WTC11 (cell line): ENCODE data around the gene ZDHHC22.

Experiments
- ATF1 ChIP-seq: sonication (generic); formaldehyde crosslinking; IDR thresholded peaks from 2 replicates; pipeline ENCODE4 v1.8.1; 2023; ENCODE audit warnings: mild to moderate bottlenecking, moderate library complexity, missing genetic modification reagents
- CREM ChIP-seq: sonication (generic); formaldehyde crosslinking; IDR thresholded peaks from 2 replicates; pipeline ENCODE4 v1.8.1; 2022; ENCODE audit warnings: mild to moderate bottlenecking, missing genetic modification reagents, moderate library complexity
- ELF4 ChIP-seq: sonication (generic); formaldehyde crosslinking; IDR thresholded peaks from 2 replicates; pipeline ENCODE4 v1.8.1; 2022; ENCODE audit warnings: low read depth, mild to moderate bottlenecking, moderate library complexity, missing genetic modification reagents
- KAT7 ChIP-seq: sonication (generic); formaldehyde crosslinking; IDR thresholded peaks from 2 replicates; pipeline ENCODE4 v1.8.1; 2023; ENCODE audit warnings: missing genetic modification reagents, mild to moderate bottlenecking, borderline replicate concordance
- NFYB ChIP-seq: sonication (generic); formaldehyde crosslinking; conservative IDR thresholded peaks from 2 replicates; pipeline ENCODE4 v1.8.0; 2022; ENCODE audit warnings: low read depth, missing genetic modification reagents
- NR3C1 ChIP-seq: sonication (generic); formaldehyde crosslinking; conservative IDR thresholded peaks from 2 replicates; pipeline ENCODE4 v1.8.1; 2023; ENCODE audit warnings: low read depth, mild to moderate bottlenecking, missing genetic modification reagents
- SP1 ChIP-seq: sonication (generic); formaldehyde crosslinking; conservative IDR thresholded peaks from 2 replicates; pipeline ENCODE4 v1.8.1; 2022; ENCODE audit warnings: missing genetic modification reagents
- ZNF263 ChIP-seq: sonication (generic); formaldehyde crosslinking; IDR thresholded peaks from 2 replicates; pipeline ENCODE4 v1.8.1; 2022; ENCODE audit warnings: low read depth, mild to moderate bottlenecking, moderate library complexity, missing genetic modification reagents
- ZNF317 ChIP-seq: sonication (generic); formaldehyde crosslinking; IDR thresholded peaks from 2 replicates; pipeline ENCODE4 v1.8.1; 2023; ENCODE audit warnings: low read depth, mild to moderate bottlenecking, moderate library complexity, missing genetic modification reagents, borderline replicate concordance
- TF ChIP-seq, protein P1 (sequence below): fragments of 200-600 bp; IDR thresholded peaks from 2 replicates; pipeline ENCODE4 v1.8.0; 2022; ENCODE audit warnings: antibody characterized with exemption
- TF ChIP-seq, protein P2 (sequence below): sonication (generic); formaldehyde crosslinking; conservative IDR thresholded peaks from 2 replicates; pipeline ENCODE4 v1.8.1; 2022; ENCODE audit warnings: mild to moderate bottlenecking, missing genetic modification reagents

GRCh38 chr14:77123381-77124325, 17.9 kb downstream of the ZDHHC22 start:
- TF ChIP-seq ATF1 (CRISPR knock-in tag) (no peak), SP1 (CRISPR knock-in tag) (no peak), CREM (CRISPR knock-in tag) (no peak), ZNF263 (CRISPR knock-in tag) (no peak), KAT7 (CRISPR knock-in tag) (no peak), ZNF317 (CRISPR knock-in tag) (no peak), NFYB (no peak), ELF4 (CRISPR knock-in tag) (no peak), NR3C1 (CRISPR knock-in tag) (no peak)
- TF ChIP-seq, protein P1, sequence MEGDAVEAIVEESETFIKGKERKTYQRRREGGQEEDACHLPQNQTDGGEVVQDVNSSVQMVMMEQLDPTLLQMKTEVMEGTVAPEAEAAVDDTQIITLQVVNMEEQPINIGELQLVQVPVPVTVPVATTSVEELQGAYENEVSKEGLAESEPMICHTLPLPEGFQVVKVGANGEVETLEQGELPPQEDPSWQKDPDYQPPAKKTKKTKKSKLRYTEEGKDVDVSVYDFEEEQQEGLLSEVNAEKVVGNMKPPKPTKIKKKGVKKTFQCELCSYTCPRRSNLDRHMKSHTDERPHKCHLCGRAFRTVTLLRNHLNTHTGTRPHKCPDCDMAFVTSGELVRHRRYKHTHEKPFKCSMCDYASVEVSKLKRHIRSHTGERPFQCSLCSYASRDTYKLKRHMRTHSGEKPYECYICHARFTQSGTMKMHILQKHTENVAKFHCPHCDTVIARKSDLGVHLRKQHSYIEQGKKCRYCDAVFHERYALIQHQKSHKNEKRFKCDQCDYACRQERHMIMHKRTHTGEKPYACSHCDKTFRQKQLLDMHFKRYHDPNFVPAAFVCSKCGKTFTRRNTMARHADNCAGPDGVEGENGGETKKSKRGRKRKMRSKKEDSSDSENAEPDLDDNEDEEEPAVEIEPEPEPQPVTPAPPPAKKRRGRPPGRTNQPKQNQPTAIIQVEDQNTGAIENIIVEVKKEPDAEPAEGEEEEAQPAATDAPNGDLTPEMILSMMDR = no peak
- TF ChIP-seq, protein P2, sequence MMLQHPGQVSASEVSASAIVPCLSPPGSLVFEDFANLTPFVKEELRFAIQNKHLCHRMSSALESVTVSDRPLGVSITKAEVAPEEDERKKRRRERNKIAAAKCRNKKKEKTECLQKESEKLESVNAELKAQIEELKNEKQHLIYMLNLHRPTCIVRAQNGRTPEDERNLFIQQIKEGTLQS = no peak
